Breast epithelium (tissue), 4 donors: ENCODE data around the gene PHF21A. TPM values are rescaled to one million over a fixed set of nuclear protein-coding genes. Genes with fewer than 3 reads are reported as not detected.

ENCODE experiments used
- DNase-seq, 2 donors: peaks; one replicate each; pipeline ENCODE4 v3.0.0-alpha.2; 2019; ENCODE audit warnings: low spot score in 2 of 2
- H3K27ac ChIP-seq, 2 donors: fragments of 200-600 bp; sonication (generic) in 1 of 2; one replicate each; pipeline ENCODE4 v1.5.1; 2016 to 2019; ENCODE audit warnings: mild to moderate bottlenecking in 1 of 2
- H3K27me3 ChIP-seq, 2 donors: fragments of 200-600 bp; sonication (generic) in 1 of 2; one replicate each; pipeline versions ENCODE4 v1.5.1 to v1.6.0; 2017 to 2019; ENCODE audit warnings: control low read depth in 1 of 2, mild to moderate bottlenecking in 1 of 2
- H3K36me3 ChIP-seq: fragments of 200-600 bp; one replicate; pipeline ENCODE4 v1.5.1; 2019
- H3K4me1 ChIP-seq, 2 donors: fragments of 200-600 bp; sonication (generic); one replicate each; pipeline ENCODE4 v1.5.1; 2016 to 2019; ENCODE audit warnings: control low read depth in 1 of 2
- H3K4me3 ChIP-seq, 3 donors: fragments of 200-600 bp; sonication (generic); 1 replicate in 2 of 3; 2 replicates in 1 of 3; pipeline ENCODE4 v1.5.1; 2016 to 2019; ENCODE audit warnings: mild to moderate bottlenecking in 3 of 3, moderate library complexity in 2 of 3
- H3K9me3 ChIP-seq, 2 donors: fragments of 200-600 bp; sonication (generic) in 1 of 2; one replicate each; pipeline ENCODE4 v1.5.1; 2016 to 2019; ENCODE audit warnings: control low read depth in 1 of 2
- POLR2A ChIP-seq: fragments of 450-650 bp; IDR thresholded peaks from one replicate; pipeline ENCODE4 v1.6.1; 2016; ENCODE audit warnings: antibody characterized with exemption, mild to moderate bottlenecking, moderate library complexity
- POLR2AphosphoS5 ChIP-seq, 3 donors: sonication (generic); formaldehyde crosslinking; IDR thresholded peaks; one replicate each; pipeline ENCODE4 v1.6.1; 2017; ENCODE audit warnings: antibody characterized with exemption in 3 of 3
- intact Hi-C: fragments of 100-400 bp; cut with DNase I; formaldehyde crosslinking; loops from one replicate; pipeline ENCODE4 v1.15.1; 2023; ENCODE audit warnings: low total_unique reads
- total RNA-seq, 3 donors: library from RNA; depleted of rRNA; stranded (reverse); fragments of >200 nt; gene quantifications; one replicate each; pipeline ENCODE4 v1.1.0, GENCODE V29; 2016
- TF ChIP-seq, protein P1 (sequence below), 3 donors: fragments of 450-650 bp; IDR thresholded peaks; one replicate each; pipeline ENCODE4 v1.5.1; 2016 to 2017; ENCODE audit warnings: antibody characterized with exemption in 3 of 3, mild to moderate bottlenecking in 3 of 3, moderate library complexity in 3 of 3

PHF21A gene
- total RNA-seq, 3 donors from 2014 or later = 23.4 to 70.8 (median 42.7) TPM

DNA sequence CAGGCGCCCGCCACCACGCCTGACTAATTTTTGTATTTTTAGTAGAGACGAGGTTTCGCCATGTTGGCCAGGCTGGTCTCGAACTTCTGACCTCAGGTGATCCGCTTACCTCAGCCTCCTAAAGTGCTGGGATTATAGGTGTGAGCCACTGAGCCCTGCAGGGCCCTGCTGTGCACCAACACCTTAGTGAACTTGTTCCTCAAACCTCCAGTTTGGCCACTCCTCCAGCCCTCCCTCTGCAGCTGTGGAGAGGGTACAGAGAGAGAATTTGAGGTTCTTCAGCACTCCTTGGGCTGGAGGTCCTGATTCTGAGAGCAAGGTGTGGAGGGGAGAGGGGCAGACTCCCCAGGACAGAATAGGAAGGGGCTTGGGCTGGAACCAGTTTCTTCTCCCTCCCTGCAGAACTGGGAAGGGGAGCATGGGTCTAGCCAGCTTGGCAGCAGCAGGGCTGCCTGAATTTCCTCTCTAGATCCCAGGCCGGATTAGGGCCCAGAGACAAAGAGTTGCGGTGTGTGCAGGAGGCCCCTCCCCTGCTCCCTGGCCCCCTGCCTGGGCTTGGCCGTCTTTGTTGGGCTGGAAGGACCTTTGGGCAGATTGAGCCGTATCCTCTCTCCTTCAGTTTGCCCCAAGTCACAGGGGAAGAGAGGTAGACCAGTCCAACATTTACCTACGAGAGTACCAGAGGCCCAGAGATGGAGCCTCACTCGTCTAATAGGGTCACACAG, 201.3 kb downstream of the PHF21A start:
- H3K27ac ChIP-seq = peak overlapping the region; percentile 88 to 93
- peak in 1 of 2 donors; percentile 49 for DNase-seq

DNA sequence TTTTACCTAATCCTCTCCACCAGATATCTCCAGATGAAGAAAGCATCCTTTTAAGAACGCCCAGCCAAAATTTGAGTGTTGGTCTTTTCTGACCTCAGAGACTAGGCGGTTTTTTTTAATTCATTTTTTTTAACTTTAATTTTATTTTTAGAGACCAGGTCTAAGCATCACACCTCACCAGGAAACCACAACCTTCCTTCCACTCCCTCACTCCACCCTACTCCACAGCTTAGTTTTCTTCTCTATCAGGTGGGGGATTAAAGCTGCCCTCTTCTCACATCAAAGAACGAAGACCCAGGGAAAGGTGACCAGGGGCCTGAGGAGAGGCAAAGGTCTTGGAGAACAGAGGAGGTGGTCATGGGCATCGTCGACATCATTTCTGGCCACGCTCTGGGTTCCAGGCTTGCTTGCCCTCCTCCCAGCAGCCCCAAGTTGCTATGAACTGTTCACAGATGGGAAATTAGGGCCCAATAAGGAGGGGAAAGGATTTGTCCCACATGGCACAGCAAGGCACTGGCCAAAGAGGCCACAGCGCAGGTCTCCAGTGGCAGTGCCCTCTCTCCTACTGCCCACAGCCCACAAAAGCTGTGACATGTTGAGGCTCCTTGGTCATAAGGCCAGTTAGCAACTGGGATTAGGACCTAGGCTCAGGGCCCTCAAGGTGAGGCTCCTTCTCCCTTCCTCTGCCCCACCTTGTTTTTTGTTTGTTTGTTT, 202.1 kb downstream of the PHF21A start:
- peak overlapping the region; percentile 49 to 93 for H3K27ac ChIP-seq

More for the DNA sequence above, 201.3 kb downstream of the PHF21A start:
- no peaks in the 10 kb centered on the region for H3K27me3 ChIP-seq
- no peaks in the 10 kb centered on the region for H3K9me3 ChIP-seq
- no peaks in the 10 kb centered on the region for H3K36me3 ChIP-seq
- intact Hi-C loops = no loop called here
- H3K4me3 ChIP-seq = no peak overlapping the region
- TF ChIP-seq, protein P1, sequence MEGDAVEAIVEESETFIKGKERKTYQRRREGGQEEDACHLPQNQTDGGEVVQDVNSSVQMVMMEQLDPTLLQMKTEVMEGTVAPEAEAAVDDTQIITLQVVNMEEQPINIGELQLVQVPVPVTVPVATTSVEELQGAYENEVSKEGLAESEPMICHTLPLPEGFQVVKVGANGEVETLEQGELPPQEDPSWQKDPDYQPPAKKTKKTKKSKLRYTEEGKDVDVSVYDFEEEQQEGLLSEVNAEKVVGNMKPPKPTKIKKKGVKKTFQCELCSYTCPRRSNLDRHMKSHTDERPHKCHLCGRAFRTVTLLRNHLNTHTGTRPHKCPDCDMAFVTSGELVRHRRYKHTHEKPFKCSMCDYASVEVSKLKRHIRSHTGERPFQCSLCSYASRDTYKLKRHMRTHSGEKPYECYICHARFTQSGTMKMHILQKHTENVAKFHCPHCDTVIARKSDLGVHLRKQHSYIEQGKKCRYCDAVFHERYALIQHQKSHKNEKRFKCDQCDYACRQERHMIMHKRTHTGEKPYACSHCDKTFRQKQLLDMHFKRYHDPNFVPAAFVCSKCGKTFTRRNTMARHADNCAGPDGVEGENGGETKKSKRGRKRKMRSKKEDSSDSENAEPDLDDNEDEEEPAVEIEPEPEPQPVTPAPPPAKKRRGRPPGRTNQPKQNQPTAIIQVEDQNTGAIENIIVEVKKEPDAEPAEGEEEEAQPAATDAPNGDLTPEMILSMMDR (IDR thresholded peaks at IDR 0.05) = no peak
- TF ChIP-seq POLR2AphosphoS5 (IDR thresholded peaks at IDR 0.05) (no peak), POLR2A (no peak)
- peaks cover 0 to 19% of the 10 kb centered on the region in 2 donors for H3K4me1 ChIP-seq

DNA sequence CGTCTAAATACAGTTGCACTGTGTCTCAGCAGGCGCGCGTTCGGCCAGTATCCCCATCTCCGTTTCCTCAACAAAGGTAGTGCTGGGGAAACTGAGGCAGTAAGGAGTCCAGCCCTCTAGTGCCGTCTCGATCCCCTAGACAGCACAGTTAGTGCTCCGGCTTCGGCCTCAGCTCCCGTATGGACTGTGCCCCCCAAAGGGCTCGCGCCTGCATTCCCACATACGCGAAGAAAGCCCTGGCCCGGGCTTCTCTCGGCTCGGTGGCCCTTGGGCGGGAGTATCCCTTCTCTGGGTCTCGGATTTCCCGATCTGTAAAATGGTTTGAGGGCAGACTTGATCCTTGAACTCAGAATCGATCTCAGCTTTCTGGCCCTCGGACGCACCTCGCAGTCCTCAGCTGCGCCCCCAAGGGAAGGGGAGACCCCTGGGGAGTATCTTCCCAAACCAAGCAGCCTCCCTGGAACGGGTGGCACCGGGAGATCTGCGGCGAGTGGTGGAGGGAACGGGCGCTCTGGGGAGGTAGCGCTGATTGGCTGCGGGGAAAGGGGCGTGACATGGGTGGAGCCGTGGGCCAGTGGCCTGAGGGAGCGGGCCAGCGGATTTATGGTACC, 202.8 kb downstream of the PHF21A start:
- Histone ChIP-seq H3K9me3 (no peaks in the 10 kb centered on the region), H3K4me3 (peak overlapping the region; percentile 96 to 100 (median 98)), H3K27me3 (no peaks in the 10 kb centered on the region), H3K4me1 (peaks cover 0 to 19% of the 10 kb centered on the region in 2 donors), H3K36me3 (peaks cover 9% of the 10 kb centered on the region), H3K27ac (peak overlapping the region; percentile 93 to 98)
- TF ChIP-seq, protein P1 (IDR thresholded peaks at IDR 0.05) = no peak
- TF ChIP-seq POLR2AphosphoS5 (IDR thresholded peaks at IDR 0.05) (peak; percentile 19 to 66 (median 51)), POLR2A (peak; percentile 21)
- DNase-seq = peak; percentile 50 to 77
- intact Hi-C loops = no loop called here

More for the DNA sequence above, 202.1 kb downstream of the PHF21A start:
- Histone ChIP-seq H3K4me3 (peak overlapping the region; percentile 96 to 100 (median 98)), H3K4me1 (peaks cover 0 to 19% of the 10 kb centered on the region in 2 donors), H3K27me3 (no peaks in the 10 kb centered on the region), H3K36me3 (peaks cover 2% of the 10 kb centered on the region), H3K9me3 (no peaks in the 10 kb centered on the region)
- TF ChIP-seq, protein P1 (IDR thresholded peaks at IDR 0.05) = no peak
- TF ChIP-seq POLR2AphosphoS5 (IDR thresholded peaks at IDR 0.05) (no peak), POLR2A (no peak)
- DNase-seq = no peak
- intact Hi-C loops = no loop called here

DNA sequence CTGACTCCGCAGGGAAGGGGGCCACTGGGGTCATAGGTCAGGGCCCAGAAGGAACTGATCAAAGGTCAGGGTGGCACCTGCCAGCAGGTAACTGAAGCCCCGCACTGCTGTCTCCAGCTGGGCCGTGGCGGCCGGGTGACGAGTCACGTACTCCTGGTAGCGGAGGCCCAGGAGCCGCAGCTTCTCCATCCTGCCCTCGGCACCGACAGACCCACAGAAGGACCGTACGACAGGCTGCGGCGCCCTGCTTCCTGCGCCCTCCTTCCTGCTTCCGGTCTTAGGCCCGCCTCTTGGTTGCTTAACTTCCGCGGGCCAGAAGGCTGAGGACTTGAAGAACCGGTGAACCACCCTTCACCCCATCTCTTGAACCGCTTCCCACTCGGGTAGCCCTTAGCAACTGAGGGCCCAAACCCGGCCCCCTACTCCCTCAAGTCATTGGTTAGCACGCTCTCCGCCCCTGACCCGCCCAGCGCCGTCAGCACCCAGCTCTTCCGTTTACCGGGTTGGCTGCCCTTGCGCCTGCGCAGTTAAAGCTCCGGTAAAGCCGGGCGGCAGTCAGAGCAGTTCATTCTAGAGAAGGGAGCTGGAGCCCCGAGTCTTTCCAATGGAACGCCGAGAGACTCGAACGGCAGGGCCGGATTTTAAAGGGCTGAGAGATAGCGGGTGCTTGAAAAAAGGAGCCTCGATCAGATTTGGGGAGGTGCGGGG, 203.5 kb downstream of the PHF21A start, which contains the start of gene PEX16:
Gene PEX16, minus strand, starts transcription at position 255 of the 708 bp plus-strand sequence. Its CDS starts 66 bp downstream, at position 189.
- peak within 1 kb of the TSS; percentile 96 to 100 (median 98) for H3K4me3 ChIP-seq
- peak within 1 kb of the TSS; percentile 93 to 98 for H3K27ac ChIP-seq
- TF ChIP-seq, protein P1 (IDR thresholded peaks at IDR 0.05) = no peak
- peak; percentile 71 for TF ChIP-seq POLR2A
- peak; percentile 94 to 96 (median 95) for TF ChIP-seq POLR2AphosphoS5 (IDR thresholded peaks at IDR 0.05)
- no peaks in the 10 kb centered on the region for H3K27me3 ChIP-seq
- H3K36me3 ChIP-seq = peaks cover 9% of the 10 kb centered on the region
- H3K4me1 ChIP-seq = peaks cover 0 to 19% of the 10 kb centered on the region in 2 donors
- peak; percentile 95 to 99 for DNase-seq
- intact Hi-C loops = no loop called here
- H3K9me3 ChIP-seq = no peaks in the 10 kb centered on the region
